ENCODE measurements around the gene LDLRAD4.
A peak's percentile ranks its signal among the peaks of the same experiment; 100 is the strongest.

Gene LDLRAD4

DNA sequence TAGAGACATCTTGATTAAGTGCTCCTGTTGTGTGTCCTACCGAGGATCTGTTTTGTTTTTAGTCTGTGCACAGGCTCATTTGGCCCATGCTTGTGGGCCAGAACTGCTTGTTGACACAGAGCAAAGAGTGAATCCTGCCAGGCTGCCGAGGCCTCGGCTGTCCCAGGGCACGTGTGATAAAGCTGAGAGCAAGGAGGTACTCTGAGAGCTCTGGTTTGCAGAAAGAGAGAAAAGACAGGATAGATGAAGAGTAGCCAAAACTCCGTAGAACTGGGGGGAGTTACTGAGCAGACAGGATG is 332.7 kb downstream of the LDLRAD4 start:
- DNase-seq (ENCODE audit: low read depth): no peak

DNA sequence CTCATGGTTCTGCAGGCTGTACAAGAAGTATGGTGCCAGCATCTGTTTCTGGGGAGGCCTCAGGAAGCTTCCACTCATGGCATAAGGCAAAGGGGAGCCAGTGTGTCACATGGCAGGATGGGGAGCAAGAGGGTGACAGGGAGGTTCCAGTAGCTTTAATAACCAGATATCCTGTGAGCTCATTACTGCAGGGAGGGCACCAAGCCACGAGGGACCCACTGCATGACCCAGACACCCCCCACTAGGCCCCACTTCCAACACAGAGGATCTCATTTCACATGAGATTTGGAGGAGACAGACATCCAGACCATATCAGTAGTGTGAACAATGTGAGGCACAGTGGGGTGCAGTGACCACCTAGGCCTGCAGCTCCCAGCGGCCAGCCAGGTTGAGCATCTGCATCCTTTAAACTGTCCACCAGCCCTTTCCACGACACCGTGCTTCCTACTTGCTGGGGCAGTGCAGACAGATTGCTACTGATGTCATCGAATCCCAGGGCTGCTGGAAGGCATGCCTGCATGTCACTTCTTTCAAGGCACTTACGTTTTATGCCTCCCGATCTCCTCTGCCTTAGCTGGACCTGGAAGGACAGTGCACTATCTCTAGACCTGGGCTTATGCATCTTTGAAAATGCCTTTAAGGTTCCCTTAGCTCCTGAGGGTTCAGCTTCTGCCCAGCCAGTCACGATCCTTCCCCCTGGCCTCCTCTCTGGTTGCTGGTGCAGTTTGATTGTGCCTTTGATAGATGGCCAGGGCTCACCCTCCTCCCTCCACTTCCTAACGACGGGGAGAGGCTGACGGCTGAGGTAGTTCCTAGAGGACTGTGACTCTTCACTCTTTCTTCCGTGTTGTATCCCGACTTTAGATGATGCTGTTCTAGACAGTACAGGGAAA is 333.5 kb downstream of the LDLRAD4 start:
- DNase-seq (ENCODE audit: low read depth): no peak

DNA sequence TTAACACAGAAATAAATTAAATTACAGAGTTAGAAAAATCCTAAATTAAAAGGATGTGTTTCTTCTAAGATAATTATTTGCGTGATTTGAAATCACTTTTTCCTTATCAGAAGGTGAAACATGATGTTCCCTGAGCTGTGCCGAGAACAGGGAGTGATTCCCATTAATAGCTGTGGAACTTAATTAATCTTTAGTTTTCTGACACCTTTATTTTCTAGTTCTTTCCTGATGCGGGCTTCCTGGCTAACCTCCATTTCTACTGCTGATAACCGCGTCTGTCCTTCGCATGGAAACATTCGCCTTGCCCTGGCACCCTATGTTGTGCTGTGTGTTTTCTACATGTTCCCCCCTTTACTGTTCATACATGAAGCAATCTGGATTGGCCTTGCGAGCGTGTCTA is 334.9 kb downstream of the LDLRAD4 start:
- DNase-seq (ENCODE audit: low read depth): no peak

DNA sequence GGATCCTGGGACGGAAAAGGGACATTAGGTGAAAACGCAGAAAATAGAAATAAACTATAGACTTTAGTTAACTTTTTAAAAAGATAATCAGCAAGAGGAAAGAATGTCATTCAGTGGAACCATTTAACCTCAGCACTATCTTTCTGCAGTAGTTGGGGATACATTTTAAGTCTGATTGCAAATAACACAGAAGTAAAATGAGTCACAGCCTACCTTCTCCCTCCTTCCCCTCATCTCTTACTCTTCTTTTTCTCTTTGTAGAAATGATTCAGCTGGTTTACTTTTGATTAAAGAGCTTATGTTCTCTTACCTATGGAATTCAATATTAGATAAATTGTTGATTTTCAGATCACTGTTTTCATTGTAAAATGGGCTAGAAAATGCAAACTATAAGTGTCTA is 336.6 kb downstream of the LDLRAD4 start:
- DNase-seq (ENCODE audit: low read depth): no peak

DNA sequence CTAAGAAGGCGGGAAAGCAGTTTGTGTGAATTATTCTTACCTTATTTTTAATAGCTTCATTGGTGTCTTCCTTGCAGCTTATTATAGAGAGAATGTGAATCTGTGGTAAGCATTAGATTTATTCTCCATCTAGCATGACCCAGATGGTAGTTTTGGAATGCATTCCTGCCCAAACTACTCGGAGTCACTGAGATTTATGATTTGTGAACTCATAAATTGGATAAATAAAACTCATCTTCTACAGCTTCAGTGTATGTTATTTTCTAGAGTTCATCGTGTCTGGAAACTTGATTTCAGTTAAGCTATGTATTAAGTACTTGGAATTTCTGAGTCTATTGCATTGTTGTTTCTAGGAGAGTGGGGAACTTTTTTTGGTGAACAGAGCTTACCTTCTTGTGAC is 337.3 kb downstream of the LDLRAD4 start:
- no peak for DNase-seq (ENCODE audit: low read depth)

DNA sequence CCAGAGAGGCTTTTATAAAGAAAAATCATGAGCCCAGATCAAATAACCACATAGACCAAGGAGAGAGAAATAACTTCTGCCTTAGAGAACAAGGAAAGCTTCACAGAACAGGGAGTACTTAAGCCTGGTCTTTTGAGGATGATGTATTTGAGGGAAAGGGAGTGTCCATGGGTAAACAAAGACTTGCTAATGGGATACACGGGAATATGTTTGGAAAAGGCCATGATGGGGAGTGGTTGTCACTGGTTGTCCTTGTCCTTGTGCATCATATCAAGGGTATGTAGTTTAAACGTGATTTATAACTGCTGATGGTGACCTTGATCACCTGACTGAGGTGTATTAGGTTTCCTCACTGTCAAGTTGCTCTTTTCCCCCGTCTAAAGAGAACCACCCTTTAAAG is 337.9 kb downstream of the LDLRAD4 start:
- no peak for DNase-seq (ENCODE audit: low read depth)

DNA sequence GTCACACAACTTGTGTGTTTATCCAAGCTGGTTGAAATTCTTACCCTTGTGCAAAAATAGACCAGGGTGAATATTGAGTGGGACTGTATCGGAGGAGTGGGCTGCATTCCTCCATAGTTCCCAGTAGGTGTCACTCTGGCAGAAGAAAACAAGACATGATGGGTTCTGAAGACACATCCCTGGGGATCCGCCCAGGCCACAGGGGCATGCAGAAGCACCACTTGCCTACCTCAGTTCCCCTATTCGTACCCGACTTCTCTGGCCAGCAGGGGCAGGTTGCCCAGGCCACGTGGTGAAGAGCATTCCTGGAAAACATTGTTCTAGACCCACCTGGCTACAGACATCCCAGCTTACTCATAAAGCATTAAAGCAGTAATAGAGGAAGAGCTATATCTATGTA is 339.6 kb downstream of the LDLRAD4 start:
- no peak for DNase-seq (ENCODE audit: low read depth)

DNA sequence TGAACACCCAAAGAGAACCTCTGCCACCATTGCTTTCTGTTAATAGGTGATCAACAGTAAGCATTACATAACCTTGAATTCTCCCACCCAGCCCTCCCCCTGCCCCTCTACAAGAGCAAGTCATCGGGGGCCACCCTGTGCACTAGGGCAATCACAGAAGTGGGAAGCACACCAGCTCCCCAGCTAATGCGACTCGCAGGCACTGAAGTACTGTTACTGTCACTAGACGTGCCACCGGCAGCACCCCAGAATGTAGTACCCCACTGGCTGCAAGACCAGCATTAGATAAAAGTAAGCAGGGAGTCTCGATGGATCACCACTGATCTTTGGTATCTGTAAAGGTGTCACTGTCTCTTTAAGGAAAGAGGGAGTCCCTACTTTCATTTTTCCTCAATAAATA is 340.2 kb downstream of the LDLRAD4 start:
- no peak for DNase-seq (ENCODE audit: low read depth)

DNA sequence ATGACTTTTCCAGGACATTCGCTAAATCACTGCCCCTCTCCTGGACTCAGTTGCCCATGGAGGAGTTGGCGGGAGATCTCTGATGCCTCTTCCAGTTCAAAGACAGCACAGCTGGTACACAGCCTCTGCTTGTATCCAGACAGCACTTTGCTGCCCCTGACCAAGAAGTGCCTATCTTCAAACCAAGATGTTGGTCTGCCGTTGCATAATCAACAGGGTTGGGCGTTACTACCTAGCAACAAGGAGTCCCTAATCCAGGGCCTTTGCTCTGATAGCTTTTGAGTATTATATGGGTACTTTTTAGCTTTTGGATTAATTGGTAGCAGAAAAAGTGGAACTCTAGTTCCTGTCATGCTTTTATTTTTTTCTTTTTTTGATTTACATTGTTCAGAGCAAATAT is 341.2 kb downstream of the LDLRAD4 start:
- DNase-seq (ENCODE audit: low read depth): no peak

DNA sequence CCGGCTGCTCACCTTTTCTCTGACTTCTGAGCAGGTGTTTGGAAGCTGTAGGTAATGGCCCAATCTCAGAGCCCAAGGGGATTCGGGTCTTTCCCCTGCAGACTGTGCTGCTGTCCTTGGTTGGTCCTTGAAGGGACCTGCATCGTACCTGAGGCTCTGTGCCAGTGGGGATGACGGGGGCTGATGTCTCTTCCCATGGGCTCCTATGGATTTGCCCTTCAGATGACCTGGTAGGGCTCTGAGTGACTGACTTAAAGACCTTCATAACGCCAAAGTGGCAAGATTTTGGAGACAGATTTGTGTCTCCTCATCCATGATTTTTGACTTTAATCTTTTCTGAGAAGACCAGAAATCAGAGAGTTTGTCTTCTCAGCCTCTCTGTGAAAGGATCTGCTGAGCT is 341.7 kb downstream of the LDLRAD4 start:
- DNase-seq (ENCODE audit: low read depth): no peak

DNA sequence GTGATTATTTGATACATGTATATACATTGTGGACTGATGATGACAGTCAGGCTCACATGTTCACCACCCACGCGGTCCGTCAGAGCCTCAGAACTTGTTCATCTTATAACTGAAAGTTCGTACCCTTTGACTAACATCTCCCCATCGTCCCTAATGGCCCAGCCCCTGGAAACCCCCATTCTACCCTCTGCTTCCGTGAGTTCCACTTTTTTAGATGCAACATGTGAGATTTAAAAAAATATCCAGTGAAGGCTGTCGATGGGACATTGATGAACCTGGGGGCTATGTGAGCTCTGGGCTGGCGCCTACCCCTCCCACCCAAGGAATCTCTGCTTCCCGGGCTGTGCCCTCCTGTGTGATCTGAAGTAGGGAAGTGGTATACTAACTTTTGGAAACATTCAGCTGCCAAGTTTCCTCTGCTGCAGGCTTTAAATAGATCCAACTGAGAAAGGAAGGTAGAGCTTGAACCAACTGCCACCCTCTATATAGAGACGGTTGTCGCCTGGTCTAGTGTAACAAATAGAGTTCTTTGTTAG is 344.0 kb downstream of the LDLRAD4 start:
- DNase-seq (ENCODE audit: low read depth): peak; percentile 55

DNA sequence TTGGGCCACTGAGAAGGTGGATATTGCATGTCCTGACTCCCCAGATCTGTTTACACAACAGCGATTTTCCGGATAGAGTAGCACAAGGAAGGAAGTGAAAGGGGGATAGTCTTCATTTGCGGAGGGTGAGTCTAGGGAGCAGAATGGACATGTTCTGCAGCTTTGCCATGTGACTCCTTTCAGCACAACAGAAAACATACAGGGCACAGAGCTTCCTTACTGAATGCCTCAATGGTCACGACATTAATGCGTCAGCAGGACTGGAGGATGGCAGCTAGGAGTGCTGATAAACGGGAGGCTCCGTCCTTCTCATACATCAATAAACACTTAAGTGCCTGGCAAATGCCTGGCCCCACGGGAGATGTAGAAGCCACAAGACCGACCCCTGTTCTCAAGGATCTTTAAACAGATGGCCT is 344.8 kb downstream of the LDLRAD4 start:
- DNase-seq (ENCODE audit: low read depth): no peak

DNA sequence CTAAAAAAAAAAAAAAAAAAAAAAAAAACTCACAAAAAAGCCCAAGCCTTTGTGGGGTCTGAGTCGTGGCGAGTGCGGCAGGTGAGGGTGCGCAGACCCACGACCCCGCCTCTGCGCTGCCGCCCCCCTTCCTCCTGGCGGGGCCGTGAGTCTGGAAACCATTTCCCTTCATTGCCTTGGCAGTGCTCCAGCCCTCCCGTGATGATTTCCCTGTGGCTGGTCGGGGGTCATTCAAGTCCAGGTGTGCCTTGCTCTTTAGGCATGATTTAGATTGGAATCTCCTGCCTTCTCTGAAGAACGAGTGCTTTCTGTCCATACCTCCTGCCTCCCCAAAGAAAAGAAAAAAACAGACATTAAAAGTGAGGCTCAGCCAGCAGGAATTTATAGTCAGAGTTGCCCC is 346.0 kb downstream of the LDLRAD4 start:
- no peak for DNase-seq (ENCODE audit: low read depth)

DNA sequence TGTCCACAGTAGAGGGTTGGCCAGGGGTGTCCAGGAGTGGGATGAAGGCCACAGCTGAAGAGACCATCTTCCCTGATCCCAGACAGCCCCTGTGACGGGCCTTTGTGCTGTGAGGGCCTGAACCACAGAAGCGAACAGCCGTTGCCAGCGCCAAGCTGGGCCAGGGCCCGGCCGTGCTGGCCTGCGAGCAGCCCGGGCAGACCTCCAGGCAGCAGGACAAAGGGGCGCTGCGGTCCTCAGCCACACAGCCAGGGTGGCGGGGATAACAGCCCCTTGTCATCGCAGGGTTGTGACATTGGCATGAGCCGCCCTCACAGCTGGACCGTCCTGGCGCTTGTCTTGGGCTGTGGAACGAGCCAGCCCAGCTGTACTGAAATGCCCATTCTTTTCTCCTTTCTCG is 346.7 kb downstream of the LDLRAD4 start:
- no peak for DNase-seq (ENCODE audit: low read depth)

DNA sequence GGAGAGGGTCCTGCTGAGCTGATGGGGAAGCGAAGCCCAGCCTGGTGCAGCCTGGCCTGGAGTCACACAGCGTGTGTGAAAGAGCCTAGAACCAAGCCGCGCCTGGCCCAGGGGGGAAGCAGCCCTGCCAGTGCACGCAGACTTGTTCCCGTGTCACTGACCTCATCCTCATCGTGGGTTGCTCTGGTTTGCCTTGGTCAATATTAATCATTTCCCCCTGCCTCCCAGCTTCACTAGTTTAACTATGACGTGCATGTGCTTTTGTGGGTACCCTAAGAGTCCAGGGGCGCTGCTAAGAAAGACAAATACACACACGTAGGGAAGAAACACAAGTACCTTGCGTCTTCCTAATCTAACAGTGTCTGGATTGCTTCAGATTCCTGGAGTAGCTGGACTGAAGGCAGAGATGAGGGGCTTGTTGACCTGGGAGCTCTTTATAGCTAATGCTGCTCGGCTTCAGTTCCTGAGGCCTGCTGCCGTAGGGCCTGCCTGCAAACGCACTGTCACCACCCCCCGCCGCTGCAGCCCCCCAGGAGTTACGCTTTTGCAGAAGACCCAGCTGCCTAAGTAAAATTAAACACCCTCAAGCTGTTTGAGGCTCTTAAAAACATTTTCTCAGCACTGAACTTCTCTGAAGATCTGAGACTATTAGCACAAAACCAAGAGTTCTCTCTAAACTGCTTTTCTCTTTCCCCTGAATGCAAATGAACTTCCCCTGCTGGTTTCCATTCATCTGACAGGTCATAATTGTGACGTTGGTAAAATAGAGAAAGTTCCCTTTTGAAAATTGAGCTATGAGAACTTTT is 348.6 kb downstream of the LDLRAD4 start:
- no peak for DNase-seq (ENCODE audit: low read depth)

DNA sequence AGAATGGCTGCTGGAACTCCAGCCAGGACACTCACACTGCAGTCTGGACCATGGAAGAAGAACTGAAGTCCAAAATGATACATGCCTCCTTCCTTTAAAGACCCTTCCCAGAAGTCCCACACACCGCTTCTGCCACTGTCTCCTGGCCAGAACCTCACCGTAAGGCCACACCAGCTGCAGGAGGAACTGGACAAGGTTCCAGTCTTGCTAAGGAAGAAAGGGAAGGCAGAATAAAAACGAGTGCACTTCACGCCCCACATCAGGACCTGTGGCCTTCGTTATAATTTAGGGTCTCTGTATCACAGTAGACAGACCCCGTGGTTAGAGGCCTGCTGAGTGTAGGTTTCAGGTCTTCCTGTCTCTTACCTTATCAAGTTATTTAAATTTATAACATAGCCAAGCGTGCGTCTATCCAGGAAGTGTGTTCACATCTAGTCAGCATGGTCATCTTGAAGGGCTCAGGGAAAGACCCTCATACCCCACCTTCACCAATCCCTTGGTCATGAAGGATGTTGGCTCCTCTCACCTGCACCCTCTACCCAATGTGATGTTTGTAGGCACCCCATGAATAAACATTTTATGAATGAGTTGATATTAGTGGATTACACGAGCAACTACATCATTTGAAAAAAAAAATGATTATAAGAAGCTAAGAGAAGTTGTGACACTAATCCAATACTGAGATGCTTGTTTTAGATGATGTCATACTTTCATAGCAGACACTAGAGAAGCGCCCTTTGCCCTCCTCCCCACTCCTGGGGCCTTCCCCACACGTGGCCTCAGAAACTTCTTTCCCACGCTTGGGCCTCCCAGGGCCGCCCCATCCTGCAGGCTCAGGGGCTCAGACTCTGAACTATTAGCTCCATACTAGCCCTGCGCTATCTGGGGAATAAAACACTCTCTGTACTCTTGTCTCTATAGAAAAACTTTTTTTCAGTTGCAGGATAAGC is 350.2 kb downstream of the LDLRAD4 start:
- no peak for DNase-seq (ENCODE audit: low read depth)

DNA sequence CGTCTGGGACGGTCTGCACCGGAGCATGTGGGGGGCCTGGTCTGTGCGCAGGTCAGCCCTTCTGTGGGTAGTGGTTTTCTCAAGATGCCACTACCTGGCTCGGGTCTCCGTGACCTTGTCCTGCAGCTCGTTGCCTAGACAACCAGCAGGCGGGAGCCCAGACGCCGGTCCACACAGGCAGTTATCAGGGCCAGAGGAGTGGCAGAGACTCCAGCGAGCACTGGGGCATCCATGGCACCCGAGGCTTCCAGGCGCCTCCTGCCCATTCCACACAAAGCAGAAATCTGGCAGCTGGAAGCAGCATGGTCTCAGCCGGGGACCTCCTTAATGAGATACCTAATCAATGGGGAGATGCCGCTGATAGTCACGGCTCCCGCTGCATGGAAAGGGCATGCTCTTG is 351.7 kb downstream of the LDLRAD4 start:
- no peak for DNase-seq (ENCODE audit: low read depth)

DNA sequence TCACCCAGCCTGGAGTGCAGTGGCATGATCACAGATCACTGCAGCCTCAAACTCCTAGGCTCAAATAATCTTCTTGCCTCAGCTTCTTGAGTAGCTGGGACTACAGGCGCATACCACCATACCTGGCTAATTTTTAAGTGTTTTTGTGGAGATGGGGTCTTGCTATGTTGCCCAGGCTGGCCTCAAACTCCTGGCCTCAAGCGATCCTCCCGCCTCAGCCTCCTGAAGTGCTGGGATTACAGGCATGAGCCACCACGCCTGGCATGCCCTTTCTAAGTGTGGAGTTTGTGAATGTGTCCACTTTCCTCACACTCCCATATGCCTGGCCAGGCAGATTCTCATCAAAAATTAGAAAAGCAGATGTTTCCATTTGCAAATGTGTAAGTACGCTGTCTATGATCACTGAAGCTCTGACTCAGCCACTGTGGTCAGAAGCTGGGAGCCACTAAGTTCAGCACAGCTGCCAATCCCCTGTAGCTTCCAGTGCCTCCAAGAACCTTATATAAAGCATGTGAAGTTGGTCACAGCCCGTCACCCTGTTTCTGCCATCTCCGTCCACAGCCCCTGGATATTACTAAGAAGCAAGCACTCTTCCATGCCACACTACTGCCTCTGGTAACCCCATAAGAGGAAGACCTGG is 352.4 kb downstream of the LDLRAD4 start:
- DNase-seq (ENCODE audit: low read depth): no peak

DNA sequence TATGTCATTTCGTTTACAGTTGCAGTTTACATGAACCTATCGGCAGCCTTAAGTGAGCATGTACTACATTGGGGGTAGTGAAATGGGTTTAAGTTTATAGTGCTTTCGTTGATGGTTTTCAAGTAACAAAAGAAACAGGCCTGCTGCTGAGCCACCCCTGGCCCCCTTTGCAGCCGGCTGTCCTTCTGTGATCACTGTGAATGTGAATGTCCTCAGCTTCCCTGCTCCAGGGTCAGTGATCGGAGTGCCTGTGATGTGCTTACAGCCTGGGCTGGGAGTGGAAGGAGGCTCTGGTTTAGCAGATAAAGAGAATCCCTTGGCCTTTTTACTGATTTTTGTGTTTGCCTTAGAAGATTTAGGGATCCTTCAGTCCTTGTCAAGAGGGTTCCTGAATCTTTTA is 353.6 kb downstream of the LDLRAD4 start:
- DNase-seq (ENCODE audit: low read depth): no peak

DNA sequence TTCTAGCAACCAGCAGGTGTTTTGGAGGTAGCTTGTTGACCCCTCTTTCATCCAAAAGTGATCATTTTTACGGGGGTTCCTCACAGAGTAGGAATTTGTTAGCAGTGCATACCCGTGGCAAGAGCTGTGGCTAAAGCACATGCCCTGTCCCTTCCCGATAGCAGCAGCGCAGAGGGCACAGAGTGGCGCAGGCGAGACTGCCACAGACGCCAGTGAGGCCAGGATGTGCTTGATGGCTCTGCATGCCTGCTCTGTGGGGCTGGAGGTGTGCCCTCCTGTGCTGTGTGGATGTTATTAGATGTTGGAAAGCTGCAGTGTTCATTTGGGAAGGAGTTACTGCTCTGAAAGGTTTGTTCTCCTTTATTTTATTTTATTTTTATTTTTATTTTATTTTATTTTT is 354.2 kb downstream of the LDLRAD4 start:
- DNase-seq (ENCODE audit: low read depth): no peak

DNA sequence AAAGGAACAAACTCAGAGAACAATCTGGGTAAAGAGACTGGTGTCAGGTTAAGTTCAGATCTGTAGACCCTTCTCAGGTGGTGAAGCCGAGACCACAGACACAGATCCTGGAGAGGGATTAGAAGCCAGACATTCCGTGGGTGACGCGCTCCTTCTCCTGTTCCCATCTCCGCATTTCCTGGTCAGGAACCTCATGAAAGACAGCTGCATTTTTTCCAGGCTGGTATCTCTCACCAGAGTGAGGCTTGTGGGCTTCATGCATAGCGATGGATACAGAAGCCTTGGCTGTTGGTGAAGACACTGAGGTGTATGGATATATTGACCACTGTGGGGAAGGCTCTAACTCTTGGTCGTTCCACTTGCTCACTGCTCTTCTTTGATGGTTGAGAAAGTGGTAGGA is 355.2 kb downstream of the LDLRAD4 start:
- DNase-seq (ENCODE audit: low read depth): no peak

DNA sequence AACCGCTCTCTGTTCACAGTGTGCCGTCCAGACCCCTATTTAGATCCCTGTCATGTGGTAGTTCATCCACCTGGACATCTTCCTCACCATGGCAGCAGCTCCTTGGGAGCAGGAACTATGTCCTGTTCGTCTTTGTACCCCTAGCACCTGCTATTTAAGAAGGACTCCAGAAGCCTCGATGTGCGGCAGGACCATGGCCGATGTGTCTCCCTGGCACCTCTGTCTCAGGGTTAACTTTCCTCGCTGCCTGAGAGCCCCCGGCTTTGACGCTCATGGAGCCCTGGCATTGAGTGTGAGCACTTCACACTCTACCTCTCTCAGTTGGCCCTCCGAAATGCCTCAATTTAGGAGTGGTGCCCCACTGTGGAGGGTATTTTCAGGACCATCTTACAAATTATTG is 355.8 kb downstream of the LDLRAD4 start:
- DNase-seq (ENCODE audit: low read depth): no peak

Data from stimulated activated CD8-positive, alpha-beta memory T cell treated with anti-CD3 and anti-CD28 coated beads, Interleukin-12 subunit alpha, Interleukin-12 subunit beta, amount 100 ng/mL, for 4 hours (primary cell).